GM21423 (cell line): ENCODE results near the gene SLC9A5.

ENCODE experiments used
- ATAC-seq: cut with Tn5 transposase; IDR thresholded peaks from one replicate; pipeline ENCODE4 v1.9.1; 2021; ENCODE audit warnings: mild to moderate bottlenecking, moderate library complexity; ENCODE audit not compliant: unreplicated experiment

The SLC9A5 gene

DNA sequence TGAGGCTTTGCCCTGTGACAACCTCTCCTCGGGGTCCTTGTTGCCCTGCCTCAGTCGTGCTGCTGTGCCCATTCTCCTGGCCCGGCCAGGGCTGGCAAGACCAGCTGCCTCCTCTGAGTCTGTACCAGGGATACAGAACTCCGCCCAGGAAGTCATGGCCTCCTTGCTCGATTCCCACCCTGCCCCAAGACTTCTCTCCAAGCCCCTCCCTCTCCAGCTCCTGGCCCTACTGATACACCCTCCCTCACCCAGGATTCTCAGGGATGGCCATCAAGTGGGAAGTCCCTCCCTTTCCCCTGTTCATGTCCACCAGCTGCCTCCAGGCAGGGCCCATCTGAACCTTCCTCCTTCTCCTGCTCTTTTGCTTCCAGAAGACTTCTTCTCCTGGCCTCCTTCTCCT is 33.1 kb upstream of the SLC9A5 start:
- no peak for ATAC-seq

DNA sequence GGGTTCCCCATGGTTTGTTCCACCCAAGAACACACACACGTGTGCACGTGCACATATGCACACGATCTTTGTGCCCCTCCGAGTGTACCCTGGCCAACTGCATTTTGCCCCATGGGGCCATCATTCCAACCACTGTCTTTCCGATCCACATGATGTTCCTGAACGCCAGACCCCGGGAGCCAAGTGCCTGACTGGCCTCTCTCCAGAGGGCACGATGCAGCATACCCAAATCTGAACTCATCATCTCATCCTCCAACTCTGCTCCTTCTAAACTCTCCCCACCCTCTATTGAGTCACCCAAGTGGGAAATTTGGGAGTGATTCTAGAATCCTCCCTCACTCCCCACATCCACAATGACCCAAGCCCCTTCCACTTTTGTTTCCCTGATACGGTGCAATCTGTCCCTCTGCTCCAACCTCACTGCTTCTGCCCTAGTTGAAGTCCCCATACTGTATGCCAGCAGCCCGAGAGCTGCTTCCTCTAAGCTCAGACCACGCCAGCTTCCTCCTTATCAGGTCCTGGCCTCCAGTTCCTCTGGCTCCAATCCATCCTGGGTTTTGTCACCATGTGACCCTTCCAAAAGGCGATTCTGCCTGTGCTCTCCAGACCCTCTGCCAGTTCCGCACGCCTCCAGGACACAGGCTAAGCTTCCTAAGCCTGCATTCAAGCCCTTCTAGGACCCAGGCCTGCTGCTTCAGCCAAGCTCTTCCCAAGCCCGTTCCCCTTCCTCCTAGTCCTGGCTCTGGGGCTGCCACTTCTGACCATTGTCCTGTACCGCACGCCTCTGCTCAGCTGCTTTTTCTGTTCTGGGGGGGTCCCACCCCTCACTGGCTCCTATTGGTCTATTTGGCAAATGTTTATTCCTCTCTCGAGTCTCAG is 31.9 kb upstream of the SLC9A5 start:
- ATAC-seq, result no peak

DNA sequence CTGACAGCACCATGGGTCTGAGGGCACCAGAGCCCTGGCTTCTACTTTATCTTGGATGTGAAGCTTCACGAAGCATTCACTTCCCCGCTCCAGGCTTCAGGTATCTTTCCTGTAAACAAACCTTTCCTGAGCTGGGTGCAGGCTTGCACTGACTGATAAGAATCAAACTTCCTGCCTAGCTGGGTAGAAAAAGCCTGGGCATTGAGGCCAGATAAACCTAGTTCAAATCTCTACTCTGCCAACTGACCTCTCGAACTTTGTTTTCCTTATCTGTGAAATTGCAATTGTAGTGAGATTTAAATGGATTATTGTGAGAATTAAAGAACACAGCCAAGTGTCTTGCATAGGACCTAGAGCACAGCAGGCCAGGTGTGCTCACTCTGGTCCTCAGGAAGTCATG is 24.8 kb upstream of the SLC9A5 start:
- ATAC-seq, result no peak

DNA sequence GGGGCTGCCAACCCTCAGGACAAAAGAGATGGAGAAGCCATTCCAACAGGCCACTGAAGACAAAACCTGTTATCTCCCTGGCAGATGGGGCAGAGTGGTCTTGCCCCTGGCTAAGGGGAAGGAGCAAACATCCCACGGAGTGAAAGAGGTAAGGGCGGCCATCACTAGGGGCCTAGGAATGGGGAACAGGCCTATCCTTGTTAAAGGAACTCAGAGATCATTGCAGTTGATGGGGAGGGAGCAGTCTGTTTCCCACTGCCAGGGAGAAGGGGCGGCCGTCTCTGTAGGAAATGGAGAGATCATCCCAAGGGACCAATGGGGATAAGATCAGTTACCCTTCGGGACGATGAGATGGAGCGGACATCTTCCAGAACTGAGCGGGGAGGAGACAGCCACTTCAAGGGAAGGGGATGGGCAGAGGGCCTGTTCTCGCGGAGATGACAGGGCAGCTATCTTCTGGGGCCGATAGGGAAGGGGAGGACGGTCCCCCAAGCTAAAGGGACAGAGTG is 22.4 kb upstream of the SLC9A5 start:
- ATAC-seq, result no peak

DNA sequence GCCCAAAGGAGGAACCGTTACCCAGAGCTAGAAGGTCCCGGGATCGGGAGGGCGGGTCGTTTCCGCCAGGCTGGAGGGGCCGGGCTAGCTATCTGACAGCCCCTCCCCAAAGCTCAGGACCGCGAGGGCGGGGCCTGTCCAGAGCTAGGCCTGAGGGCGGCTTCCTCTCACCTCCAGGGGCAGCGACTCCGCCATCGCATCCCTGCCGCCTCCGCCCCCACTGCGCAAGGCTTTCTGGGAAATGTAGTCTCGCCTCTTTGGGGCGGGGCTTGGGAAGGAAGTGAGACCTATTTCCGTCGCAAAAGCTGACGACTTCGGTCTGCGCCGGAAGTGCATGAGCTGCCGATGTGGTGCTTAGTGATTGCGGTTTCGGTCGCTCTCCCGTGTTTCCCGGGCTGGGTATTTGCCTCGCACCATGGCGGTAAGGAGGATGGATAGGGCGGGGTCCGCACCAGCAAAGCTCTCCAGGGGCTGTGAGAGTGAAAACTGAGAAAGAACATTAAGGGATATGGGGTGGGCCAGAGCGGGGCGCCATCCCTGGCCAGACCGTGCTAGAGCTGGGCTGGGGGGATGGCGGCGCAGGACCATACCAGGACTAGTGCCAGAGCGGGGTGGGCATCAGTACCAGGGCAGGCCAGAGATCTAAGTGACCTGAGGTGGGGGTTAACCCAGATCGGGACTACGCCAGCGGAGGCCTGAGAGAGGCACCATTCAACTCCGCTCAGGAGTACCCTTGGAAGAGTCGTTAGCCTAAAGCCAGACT is 21.8 kb upstream of the SLC9A5 start, which contains the start of gene TMEM208:
TMEM208 (plus strand) TSS at position 327 of the 763 bp plus-strand sequence; CDS start at position 416, 89 bp downstream.
- peak; percentile 94 for ATAC-seq

DNA sequence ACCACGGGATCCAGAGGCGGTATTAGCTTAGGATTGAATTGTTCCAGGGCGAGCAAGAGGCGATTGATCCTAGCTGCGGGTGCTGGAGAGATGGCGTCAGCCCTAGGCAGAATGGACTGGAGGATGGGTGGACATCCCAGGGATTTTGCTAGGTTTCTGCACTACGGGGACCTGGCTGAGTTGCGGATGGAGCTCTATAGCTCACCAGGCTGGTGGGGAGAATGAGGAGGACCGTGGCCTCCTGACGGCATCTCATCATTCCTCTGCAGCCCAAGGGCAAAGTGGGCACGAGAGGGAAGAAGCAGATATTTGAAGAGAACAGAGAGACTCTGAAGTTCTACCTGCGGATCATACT is 21.2 kb upstream of the SLC9A5 start:
- no peak for ATAC-seq

DNA sequence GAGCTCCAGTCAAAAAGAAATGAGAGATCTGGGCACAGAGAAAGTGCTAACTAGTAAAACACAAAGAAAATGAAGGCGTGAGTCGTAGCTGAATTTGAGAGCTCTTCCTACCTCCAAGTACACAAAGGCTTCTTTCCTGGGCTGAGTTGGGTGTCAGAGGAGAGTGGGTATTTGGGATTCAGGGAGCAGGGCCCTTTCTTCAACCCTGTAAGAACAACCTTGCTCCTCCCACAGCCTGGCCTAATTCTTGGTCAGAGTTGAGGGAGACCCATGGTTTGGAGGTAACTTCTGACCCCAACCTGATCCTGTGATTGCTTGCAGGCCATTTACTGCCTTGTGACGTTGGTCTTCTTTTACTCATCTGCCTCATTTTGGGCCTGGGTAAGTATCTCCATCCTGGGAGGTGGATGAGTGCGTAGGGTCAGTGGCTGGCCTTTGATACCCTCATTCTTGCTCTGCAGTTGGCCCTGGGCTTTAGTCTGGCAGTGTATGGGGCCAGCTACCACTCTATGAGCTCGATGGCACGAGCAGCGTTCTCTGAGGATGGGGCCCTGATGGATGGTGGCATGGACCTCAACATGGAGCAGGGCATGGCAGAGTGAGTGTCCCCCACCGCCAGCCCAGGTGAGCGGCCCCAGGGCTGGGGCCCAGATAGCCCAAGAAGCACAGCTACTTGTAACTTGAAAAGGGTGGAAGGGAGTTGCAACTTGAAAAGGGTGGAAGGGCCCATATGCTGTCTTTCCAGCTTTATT is 20.6 kb upstream of the SLC9A5 start:
- ATAC-seq, result no peak

DNA sequence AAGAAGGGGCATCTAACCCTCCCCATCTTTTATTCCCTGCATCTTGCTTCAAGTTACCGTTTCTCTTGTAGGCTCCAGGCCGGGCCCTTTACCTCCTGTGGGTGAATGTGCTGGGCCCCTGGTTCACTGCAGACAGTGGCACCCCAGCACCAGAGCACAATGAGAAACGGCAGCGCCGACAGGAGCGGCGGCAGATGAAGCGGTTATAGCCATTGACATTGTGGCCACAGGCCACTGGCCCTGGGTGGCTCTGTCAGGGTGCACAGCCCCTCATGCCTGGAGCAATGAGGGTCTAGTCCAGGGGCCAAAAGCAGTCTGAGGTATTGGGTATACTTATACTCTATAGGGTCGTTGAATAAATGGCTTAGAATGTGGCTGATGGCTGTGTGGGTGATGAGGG is 19.9 kb upstream of the SLC9A5 start:
- no peak for ATAC-seq

DNA sequence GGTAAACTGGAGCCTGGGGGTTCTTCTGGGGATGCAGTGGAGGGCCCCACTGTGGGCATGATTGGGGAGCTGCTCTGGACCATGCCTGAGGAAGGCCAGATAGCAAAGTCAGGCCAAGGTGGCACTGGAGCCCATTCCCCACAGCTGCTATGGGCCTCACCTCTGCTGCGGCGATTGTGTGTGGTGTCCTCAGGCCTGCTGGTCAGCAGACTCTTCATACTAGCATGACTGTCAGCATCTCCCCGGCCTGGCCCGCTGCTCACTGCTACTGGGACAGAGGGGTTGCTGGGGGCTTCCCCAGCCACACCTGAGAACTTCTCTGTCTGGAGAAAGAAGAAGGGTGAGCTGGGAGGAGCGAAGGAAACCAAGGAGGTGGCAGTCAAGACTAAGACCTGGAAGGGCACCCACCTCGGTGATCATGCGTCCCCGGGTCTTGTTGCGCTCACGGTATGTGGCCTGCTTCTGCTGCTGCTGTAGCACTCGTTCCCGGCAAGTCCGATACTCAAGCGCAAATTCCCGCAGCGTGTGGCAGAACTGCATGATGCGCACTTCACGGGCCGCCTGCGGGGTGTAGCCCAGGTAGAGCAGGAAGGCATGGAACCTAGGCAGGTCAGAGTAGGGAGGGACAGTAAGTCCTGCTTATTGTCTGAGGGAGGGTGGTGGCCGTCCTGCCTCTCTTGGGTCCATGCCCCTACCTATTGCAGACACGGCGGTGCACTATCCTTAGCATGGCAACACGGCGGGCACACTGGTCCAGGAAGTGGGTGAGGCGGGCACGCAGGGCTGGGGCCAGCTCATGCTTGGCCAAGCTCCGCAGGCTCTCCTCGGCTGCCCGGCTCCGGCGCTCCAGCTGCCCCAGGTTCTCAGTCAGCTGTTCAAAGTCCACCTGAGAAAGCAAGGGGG is 18.6 kb upstream of the SLC9A5 start:
- ATAC-seq, result no peak

DNA sequence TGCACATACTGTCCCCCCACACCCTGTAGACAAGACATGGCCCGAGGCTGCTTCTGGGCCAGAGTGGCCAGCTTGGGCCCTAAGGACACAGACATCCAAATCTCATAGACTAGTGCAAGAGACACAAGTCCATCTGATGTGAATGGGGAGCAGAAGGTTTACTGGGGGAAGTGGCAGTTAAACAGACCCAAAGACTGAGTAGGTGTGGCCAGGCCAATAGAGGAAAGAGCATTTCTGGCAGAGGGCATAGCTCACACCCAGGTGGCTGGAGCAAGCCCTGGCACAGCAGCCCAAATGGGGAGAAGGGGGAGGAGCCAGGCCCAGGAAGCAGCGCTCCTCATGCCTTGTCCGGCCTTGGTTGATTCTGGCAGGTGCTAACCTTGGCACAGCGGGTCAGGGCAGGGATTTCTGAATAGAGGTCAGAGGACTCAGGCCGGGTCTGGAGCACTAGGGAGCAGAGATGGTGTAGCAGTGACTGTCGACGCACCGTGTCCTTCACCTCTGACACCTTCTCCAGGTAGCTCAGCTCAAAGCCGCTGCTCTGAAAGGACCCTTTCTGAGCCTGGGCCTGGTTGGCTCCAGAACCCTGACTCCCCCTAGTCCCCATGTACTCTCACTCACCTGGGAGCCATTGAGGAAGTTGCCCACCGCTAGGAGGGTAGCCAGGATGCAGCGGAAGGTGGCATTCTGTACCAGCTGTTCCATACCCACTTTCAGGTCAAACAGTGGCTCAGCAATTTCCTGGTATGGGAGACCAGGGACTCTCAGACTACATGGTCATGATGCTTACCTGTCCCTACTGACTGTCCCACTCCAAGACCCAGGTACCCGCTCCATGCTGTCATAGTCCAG is 17.7 kb upstream of the SLC9A5 start:
- no peak for ATAC-seq

DNA sequence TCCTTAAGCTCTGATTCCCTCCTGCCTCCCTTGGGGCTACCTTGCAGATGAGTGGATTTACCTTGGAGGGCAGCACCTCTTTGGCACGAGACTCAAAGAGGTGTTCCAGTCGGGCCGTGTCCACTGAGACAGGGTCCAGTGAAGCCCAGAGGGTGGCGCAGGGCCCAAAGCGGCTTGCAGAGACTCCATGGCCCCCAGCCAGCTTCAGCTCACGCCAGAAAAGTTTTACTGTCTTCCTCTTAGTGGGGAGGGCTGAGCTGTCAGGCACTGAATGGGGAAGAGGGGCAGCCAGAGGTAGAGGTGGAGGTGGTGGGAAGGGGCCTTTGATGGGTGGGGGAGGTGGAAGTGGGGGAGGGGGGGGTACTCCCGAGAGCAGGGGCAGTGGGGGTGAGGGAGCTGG is 15.2 kb upstream of the SLC9A5 start:
- ATAC-seq, result no peak

DNA sequence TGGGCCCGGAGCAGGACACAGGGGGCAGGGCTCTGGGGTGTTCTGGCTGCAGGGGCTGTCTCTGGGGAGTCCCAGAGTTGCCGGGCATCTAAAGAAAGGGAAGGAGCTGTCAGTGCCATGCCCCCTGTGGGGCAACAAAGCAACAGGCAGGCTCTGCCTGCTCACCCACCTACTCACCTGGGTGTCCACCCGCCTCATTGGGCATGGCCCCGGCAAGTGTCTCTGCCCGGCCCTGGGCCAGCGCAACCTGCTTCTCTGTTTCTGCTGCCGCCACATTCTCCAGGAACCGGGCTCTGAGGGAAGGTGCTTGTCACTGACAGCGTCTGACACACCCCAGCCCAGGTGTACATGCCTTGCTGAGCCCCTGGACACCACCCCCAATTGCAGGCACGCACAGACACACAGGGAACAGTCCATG is 14.6 kb upstream of the SLC9A5 start:
- no peak for ATAC-seq

DNA sequence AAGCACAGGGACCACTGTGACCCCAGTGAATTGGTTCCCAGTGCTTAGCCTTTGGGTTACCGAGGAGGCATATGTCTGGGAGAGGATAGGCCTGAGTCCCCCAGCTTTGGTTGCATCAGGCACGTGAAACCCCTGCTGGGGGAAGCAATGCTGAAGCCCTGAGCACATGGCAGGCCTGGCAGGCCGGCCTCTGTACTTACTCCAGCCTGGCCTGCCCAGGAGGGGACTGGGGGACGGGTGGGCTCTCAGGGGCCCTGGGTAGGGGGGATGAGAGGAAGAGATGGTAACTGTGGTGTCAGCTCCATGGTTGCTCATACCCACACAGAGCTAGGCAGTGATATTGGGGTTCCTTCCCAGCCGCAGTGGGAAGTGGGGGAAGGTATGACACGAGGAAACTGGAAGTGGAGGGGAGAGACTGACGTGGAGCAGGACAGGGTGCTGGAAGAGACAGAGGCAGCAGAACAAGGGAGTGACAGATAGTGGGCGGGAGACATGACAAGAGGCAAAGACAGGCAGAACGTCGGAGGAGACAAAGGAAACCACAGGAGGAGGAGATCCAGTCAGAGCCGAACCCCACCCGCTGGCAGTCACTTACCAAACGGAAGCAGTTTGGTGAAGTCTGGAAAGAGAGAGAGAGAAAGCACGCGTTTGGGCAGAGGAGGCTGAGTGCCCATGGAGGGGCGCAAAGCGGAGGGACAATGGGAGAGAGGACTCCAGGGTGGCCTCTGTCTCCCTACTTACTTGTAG is 12.8 kb upstream of the SLC9A5 start:
- ATAC-seq, result no peak

DNA sequence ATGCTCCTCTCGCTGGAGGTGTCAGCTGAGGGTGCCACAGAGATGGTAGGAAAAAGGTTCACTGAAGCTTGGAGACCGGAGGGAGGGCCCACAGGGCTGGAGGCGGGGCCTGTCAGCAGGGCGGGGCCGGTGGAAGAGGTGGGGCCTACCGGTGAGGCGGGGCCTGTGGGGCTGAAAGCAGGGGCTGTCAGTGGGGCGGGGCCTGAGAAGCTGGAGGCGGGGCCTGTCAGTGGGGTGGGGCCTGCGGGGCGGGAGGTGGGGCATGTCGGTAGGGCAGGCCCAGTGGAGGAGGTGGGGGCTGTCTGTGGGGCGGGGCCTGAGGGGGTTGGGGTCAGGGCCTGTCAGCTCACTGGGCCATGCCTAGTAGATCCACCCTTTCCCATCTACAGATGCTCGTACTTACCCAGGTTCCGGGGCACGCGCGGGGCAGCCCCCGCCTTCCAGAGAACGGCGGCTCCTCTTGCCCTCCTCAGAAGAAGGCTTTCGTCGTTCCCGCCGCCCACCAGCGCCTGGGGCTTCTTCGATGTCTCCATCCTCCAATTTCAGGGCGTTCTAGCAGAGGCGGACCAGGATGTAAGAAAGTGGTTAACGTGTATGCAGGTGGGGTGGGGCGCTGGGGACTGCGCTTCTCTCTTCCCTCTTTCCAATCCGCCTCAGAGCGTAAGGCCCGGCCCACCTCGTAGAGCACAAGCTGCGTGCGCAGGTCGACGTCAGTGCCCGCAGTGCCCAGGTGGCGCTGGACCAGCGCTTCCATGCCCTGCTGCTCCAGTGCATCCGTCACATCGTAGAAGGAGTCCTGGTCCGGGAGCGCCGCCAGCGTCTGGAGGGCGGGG is 12.0 kb upstream of the SLC9A5 start:
- ATAC-seq, result no peak

DNA sequence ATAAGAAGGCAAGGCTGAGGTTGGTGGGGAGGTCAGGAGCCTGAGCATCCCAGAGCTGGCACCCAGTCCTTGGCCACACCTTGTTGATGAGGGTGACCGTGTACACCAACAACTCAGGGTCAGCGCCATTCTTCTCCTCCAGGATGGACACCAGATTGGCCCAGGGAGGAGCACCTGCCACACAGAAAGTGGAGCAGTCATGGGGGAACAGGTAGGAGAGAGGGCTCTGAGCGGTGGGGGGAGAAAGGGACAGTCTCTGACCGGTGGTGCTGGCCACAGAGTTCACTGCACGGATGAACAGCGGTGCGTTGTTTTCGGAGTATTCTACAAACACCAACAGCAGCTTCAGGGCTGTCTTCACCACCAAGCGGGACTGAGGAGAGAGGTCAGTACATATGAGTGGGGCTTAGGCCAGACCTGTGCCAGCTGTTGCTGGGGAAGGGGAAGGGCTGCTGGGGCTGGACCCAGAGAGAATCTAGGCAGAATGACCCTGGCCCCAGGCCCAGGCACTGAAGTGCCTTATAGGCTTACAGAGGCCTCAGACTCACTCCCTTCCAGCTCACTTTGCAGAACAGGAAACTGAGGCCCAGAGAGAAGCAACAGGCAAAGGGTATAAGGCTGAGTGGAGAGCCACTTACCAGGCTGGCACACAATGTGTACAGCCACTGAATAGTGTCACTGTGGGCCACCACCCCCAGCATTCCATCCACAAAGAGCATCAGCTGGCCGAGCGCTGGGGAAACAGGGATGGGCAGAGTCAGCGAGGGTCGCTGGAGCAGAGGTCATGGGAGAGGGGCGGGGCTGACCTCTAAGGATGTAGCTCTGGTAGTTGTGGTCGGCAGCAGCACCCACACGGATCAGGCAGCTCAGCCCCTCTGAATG is 11.1 kb upstream of the SLC9A5 start:
- ATAC-seq, result no peak

DNA sequence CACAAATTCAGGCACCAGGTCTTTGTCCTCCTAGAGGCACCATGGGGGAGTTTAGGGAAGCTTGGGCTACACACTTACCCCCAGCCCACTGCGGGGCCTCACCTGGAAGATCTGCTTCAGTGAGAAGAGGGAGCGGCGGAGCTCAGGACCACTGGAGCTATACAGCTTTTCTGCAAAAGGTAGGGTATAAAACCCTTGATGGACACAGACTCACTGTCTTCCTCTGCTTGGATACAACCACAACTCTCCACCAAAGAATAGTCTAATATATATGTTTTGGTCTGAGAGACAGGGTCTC is 10.6 kb upstream of the SLC9A5 start:
- ATAC-seq, result no peak
